Measurements from ENCODE around the gene FAM114A2. TPM values are rescaled to one million over a fixed set of nuclear protein-coding genes. Genes with fewer than 3 reads are reported as not detected.
A peak's percentile ranks its signal among the peaks of the same experiment; 100 is the strongest.

The FAM114A2 gene
- total RNA-seq, 1 donor from 2014 or later = 32.3 TPM

DNA sequence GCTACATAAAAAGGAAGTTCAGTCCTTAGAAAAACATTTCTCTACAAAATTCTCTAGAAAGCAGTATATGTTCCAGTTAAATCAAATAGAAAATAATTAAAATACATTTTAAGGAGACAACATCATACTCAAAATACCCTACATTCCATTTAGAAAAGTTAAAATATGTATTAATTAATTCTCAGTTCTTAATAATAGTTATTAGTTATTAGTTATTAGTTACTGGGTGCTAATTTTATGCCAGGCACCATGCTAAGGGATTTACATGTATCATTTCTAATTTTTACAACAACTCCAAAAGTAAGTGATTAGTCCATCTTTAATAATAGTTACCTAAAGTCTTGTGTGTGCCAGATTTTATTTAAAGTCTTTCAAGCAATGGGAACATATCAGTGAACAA is 38.0 kb downstream of the FAM114A2 start:
- no peak for DNase-seq
- H3K27me3 ChIP-seq (ENCODE audit: low read depth) = no peaks in the 10 kb centered on the region
- H3K9me3 ChIP-seq (replicated peaks) = no peaks in the 10 kb centered on the region
- peak overlapping the region; percentile 84 for H3K27ac ChIP-seq (replicated peaks)
- intact Hi-C loops (cut with micrococcal nuclease) = no loop called here
- H3K4me3 ChIP-seq = no peak overlapping the region
- H3K4me1 ChIP-seq = peaks cover 31% of the 10 kb centered on the region
- peaks cover 54% of the 10 kb centered on the region for H3K36me3 ChIP-seq
- TF ChIP-seq, protein P1, sequence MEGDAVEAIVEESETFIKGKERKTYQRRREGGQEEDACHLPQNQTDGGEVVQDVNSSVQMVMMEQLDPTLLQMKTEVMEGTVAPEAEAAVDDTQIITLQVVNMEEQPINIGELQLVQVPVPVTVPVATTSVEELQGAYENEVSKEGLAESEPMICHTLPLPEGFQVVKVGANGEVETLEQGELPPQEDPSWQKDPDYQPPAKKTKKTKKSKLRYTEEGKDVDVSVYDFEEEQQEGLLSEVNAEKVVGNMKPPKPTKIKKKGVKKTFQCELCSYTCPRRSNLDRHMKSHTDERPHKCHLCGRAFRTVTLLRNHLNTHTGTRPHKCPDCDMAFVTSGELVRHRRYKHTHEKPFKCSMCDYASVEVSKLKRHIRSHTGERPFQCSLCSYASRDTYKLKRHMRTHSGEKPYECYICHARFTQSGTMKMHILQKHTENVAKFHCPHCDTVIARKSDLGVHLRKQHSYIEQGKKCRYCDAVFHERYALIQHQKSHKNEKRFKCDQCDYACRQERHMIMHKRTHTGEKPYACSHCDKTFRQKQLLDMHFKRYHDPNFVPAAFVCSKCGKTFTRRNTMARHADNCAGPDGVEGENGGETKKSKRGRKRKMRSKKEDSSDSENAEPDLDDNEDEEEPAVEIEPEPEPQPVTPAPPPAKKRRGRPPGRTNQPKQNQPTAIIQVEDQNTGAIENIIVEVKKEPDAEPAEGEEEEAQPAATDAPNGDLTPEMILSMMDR (IDR thresholded peaks at IDR 0.05; ENCODE audit: borderline replicate concordance) = no peak

DNA sequence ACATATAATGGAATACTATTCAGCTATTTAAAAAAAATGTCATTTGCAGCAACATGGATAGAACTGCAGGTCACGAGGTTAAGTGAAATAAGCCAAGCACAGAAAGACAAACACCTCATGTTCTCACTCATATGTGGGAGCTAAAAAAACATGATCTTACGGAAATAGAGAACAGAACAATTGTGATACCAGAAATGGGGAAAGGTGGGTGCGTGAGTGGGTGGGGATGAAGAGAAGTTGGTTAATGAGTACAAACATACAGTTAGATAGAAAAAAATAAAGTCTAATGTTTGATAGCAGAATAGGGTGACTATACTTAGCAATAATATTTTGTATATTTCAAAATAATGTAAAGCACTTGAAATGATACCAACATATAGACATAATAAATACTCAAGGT is 38.7 kb downstream of the FAM114A2 start:
- TF ChIP-seq, protein P1 (IDR thresholded peaks at IDR 0.05; ENCODE audit: borderline replicate concordance) = no peak
- H3K4me3 ChIP-seq = no peak overlapping the region
- H3K27ac ChIP-seq (replicated peaks) = no peak overlapping the region
- H3K27me3 ChIP-seq (ENCODE audit: low read depth) = no peaks in the 10 kb centered on the region
- H3K36me3 ChIP-seq = peaks cover 54% of the 10 kb centered on the region
- DNase-seq = no peak
- intact Hi-C loops (cut with micrococcal nuclease) = no loop called here
- H3K9me3 ChIP-seq (replicated peaks) = no peaks in the 10 kb centered on the region
- peaks cover 24% of the 10 kb centered on the region for H3K4me1 ChIP-seq

DNA sequence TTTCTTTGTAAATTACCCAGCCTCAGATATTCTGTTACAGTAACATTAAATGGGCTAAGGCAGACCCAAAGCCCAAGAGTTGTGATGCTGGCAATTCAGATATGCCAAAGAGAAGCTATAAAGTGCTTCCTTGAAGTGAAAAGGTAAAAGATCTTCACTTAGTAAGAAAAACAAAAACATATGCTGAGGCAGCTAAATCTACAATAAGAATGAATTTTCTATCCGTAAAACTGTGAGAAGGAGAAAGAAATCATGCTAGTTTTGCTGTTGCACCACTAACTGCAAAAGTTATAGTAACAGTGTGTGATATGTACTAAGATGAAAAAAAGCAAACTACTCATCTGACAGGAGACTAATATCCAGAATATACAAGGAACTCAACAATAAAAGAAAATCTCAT is 39.9 kb downstream of the FAM114A2 start:
- intact Hi-C loops (cut with micrococcal nuclease) = no loop called here
- no peak for DNase-seq
- no peak overlapping the region for H3K27ac ChIP-seq (replicated peaks)

DNA sequence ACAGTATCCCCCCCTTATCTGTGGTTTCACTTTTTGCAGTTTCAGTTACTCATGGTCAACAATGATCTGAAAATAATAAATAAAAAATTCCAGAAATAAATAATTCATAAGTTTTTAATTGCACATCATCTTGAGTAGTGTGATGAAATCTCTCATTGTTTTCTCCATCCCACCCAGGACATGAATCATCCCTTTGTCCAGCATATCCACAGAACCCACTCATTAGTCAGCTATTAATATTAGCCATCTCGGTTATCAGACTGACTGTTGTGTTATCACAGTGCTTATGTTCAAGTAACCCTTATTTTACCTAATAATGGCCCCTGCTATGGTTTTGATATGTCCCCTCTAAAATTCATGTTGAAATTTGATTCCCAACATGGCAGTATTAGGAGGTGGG is 40.7 kb downstream of the FAM114A2 start:
- Histone ChIP-seq H3K27ac (replicated peaks) (no peak overlapping the region), H3K27me3 (ENCODE audit: low read depth) (no peaks in the 10 kb centered on the region), H3K4me1 (peaks cover 17% of the 10 kb centered on the region), H3K9me3 (replicated peaks) (no peaks in the 10 kb centered on the region), H3K36me3 (peaks cover 71% of the 10 kb centered on the region), H3K4me3 (no peak overlapping the region)
- no peak for DNase-seq
- intact Hi-C loops (cut with micrococcal nuclease) = no loop called here
- TF ChIP-seq, protein P1 (IDR thresholded peaks at IDR 0.05; ENCODE audit: borderline replicate concordance) = no peak

More for the DNA sequence above, 39.9 kb downstream of the FAM114A2 start:
- TF ChIP-seq, protein P1 (IDR thresholded peaks at IDR 0.05; ENCODE audit: borderline replicate concordance) = no peak
- Histone ChIP-seq H3K36me3 (peaks cover 64% of the 10 kb centered on the region), H3K27me3 (ENCODE audit: low read depth) (no peaks in the 10 kb centered on the region), H3K4me3 (no peak overlapping the region), H3K9me3 (replicated peaks) (no peaks in the 10 kb centered on the region), H3K4me1 (peaks cover 24% of the 10 kb centered on the region)

DNA sequence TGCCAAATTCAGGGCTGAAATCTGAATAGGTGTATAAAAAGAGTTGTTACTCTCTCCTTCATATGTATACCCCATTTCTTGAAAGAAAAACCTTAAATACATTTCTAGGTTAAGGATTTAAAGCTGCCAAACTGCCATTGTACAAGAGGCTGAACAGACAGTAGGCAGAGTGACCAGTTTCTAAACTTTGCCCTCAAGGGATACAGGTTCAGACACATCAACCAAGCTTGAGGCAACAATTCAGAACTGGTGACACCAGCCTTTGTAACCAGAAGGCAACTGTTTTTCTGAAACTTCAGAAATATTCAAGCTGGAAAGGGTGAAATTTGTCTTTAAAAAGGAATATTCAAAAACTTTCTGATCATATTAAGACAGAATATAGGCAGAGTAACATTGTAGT is 47.5 kb downstream of the FAM114A2 start:
- Histone ChIP-seq H3K36me3 (peaks cover 36% of the 10 kb centered on the region), H3K4me3 (no peak overlapping the region), H3K27me3 (ENCODE audit: low read depth) (no peaks in the 10 kb centered on the region), H3K27ac (replicated peaks) (no peak overlapping the region), H3K9me3 (replicated peaks) (no peaks in the 10 kb centered on the region), H3K4me1 (no peaks in the 10 kb centered on the region)
- TF ChIP-seq, protein P1 (IDR thresholded peaks at IDR 0.05; ENCODE audit: borderline replicate concordance) = no peak
- DNase-seq = no peak
- intact Hi-C loops (cut with micrococcal nuclease) = no loop called here

All from left ventricle myocardium inferior (tissue), 1 donor.